Measurements from ENCODE around the gene HERC6. TPM values are rescaled to one million over a fixed set of nuclear protein-coding genes. Genes with fewer than 3 reads are reported as not detected.
"Not testable (repeated sequence)": the region's sequence is repeated elsewhere in the genome, so short reads cannot be mapped to it uniquely, and the experiment has no call there.

Gene HERC6
- polyA plus RNA-seq, 1 donor from 2014 or later = 0.33 TPM

DNA sequence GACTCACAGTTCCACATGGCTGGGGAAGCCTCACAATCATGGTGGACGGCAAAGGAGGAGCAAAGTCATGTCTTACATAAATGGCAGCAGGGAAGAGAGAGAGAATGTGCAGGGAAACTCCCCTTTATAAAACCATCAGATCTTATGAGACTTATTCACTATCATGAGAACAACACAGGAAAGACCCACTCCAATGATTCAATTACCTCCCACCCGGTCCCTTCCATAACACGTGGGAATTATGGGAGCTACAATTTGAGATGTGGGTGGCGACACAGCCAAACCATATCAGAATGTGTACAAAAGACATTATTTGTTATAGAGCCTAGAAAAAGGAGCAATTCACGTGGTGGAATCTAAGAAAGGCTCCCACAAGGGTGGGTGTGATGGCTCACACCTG is 10.8 kb upstream of the HERC6 start:
- TF ChIP-seq SMC3 (conservative IDR thresholded peaks at IDR 0.05; ENCODE audit: poor library complexity) = no peak
- TF ChIP-seq RAD21 (conservative IDR thresholded peaks at IDR 0.05) = no peak
- TF ChIP-seq MXI1 (conservative IDR thresholded peaks at IDR 0.05; ENCODE audit: poor library complexity, severe bottlenecking) = no peak
- Histone ChIP-seq H3K27ac (ENCODE audit: low read length) (no peak overlapping the region), H2AFZ (ENCODE audit: low read depth, low read length) (no peak overlapping the region), H3K9me2 (ENCODE audit: insufficient read depth, low read length) (no peaks in the 10 kb centered on the region), H3K4me2 (ENCODE audit: low read length) (no peak overlapping the region), H3K9me3 (ENCODE audit: low read length) (no peaks in the 10 kb centered on the region), H3K79me2 (replicated peaks; ENCODE audit: insufficient read depth, low read length) (no peaks in the 10 kb centered on the region), H3K36me3 (ENCODE audit: insufficient read depth, low read length) (no peaks in the 10 kb centered on the region), H3K9ac (ENCODE audit: low read length) (no peak overlapping the region), H3K27me3 (ENCODE audit: insufficient read depth, low read depth, low read length) (no peaks in the 10 kb centered on the region), H3F3A (ENCODE audit: insufficient read depth, low read length, poor library complexity, severe bottlenecking) (no peaks in the 10 kb centered on the region), H4K20me1 (ENCODE audit: insufficient read depth) (no peaks in the 10 kb centered on the region), H3K4me3 (ENCODE audit: low read length) (no peak overlapping the region)

DNA sequence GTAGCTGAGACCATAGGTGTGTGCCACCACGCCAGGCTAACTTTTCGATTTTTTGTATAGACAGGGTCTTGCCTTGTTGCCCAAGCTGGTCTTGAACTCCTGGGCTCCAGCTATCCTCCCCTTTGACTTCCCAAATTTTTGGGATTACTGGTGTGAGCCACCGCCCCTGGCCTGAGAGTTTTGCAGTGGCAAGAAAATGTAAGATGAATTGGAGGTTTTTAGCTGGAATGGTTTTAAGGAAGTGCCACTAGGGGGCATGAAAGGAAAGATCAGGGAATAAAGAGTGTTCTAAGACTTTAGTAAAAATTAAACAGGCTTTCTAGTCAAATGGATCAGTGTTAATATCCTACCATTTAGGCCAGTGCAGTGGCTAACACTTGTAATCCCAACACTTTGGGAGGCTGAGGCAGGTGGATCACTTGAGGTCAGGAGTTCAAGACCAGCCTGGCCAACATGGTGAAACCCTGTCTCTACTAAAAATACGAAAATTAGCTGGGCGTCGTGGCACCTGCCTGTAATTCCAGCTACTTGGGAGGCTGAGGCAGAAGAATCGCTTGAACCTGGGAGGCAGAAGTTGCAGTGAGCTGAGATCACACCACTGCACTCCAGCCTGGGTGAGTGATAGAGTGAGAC is 9.4 kb upstream of the HERC6 start:
- not testable (repeated sequence) for H3K36me3 ChIP-seq (ENCODE audit: insufficient read depth, low read length); H3K27ac ChIP-seq (ENCODE audit: low read length); H2AFZ ChIP-seq (ENCODE audit: low read depth, low read length); H3K9me2 ChIP-seq (ENCODE audit: insufficient read depth, low read length); H3K9ac ChIP-seq (ENCODE audit: low read length); H3K9me3 ChIP-seq (ENCODE audit: low read length); H3K4me3 ChIP-seq (ENCODE audit: low read length); H3K27me3 ChIP-seq (ENCODE audit: insufficient read depth, low read depth, low read length); H3F3A ChIP-seq (ENCODE audit: insufficient read depth, low read length, poor library complexity, severe bottlenecking); H3K4me2 ChIP-seq (ENCODE audit: low read length); H4K20me1 ChIP-seq (ENCODE audit: insufficient read depth); H3K79me2 ChIP-seq (replicated peaks; ENCODE audit: insufficient read depth, low read length)
- TF ChIP-seq RAD21 (conservative IDR thresholded peaks at IDR 0.05) (peak; percentile 58), SMC3 (conservative IDR thresholded peaks at IDR 0.05; ENCODE audit: poor library complexity) (peak; percentile 61)
- TF ChIP-seq, protein P1, sequence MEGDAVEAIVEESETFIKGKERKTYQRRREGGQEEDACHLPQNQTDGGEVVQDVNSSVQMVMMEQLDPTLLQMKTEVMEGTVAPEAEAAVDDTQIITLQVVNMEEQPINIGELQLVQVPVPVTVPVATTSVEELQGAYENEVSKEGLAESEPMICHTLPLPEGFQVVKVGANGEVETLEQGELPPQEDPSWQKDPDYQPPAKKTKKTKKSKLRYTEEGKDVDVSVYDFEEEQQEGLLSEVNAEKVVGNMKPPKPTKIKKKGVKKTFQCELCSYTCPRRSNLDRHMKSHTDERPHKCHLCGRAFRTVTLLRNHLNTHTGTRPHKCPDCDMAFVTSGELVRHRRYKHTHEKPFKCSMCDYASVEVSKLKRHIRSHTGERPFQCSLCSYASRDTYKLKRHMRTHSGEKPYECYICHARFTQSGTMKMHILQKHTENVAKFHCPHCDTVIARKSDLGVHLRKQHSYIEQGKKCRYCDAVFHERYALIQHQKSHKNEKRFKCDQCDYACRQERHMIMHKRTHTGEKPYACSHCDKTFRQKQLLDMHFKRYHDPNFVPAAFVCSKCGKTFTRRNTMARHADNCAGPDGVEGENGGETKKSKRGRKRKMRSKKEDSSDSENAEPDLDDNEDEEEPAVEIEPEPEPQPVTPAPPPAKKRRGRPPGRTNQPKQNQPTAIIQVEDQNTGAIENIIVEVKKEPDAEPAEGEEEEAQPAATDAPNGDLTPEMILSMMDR (IDR thresholded peaks at IDR 0.05; ENCODE audit: poor library complexity, severe bottlenecking) = peak; percentile 59

DNA sequence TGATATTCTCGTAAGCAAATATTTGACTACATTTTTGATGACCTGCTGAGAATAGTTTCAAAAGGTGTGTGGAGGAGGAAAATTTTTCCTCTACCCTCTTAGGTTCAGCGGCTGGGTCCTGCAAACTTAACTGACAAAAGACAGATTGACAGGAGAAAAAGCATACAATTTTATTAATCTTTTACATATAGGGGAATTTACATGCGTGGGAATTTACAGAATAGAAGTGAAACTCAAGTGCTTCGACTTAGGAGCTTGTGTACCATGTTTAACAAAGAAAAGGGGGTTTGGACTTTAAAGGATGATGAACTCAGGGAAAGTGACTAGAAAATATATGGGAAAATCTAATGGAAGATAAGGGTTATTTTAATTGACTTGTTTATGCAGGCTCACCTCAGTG is 2.5 kb downstream of the HERC6 start:
- Histone ChIP-seq H3K4me3 (ENCODE audit: low read length) (no peak overlapping the region), H2AFZ (ENCODE audit: low read depth, low read length) (no peak overlapping the region), H3K79me2 (replicated peaks; ENCODE audit: insufficient read depth, low read length) (no peaks in the 10 kb centered on the region), H3K36me3 (ENCODE audit: insufficient read depth, low read length) (no peaks in the 10 kb centered on the region), H3F3A (ENCODE audit: insufficient read depth, low read length, poor library complexity, severe bottlenecking) (no peaks in the 10 kb centered on the region), H3K9me3 (ENCODE audit: low read length) (no peaks in the 10 kb centered on the region), H3K27me3 (ENCODE audit: insufficient read depth, low read depth, low read length) (peaks cover 19% of the 10 kb centered on the region), H4K20me1 (ENCODE audit: insufficient read depth) (no peaks in the 10 kb centered on the region), H3K9ac (ENCODE audit: low read length) (no peak overlapping the region), H3K4me2 (ENCODE audit: low read length) (no peak overlapping the region), H3K9me2 (ENCODE audit: insufficient read depth, low read length) (no peaks in the 10 kb centered on the region), H3K27ac (ENCODE audit: low read length) (no peak overlapping the region)
- no peak for TF ChIP-seq SMC3 (conservative IDR thresholded peaks at IDR 0.05; ENCODE audit: poor library complexity)
- TF ChIP-seq, protein P1 (IDR thresholded peaks at IDR 0.05; ENCODE audit: poor library complexity, severe bottlenecking) = no peak
- TF ChIP-seq, protein P2, sequence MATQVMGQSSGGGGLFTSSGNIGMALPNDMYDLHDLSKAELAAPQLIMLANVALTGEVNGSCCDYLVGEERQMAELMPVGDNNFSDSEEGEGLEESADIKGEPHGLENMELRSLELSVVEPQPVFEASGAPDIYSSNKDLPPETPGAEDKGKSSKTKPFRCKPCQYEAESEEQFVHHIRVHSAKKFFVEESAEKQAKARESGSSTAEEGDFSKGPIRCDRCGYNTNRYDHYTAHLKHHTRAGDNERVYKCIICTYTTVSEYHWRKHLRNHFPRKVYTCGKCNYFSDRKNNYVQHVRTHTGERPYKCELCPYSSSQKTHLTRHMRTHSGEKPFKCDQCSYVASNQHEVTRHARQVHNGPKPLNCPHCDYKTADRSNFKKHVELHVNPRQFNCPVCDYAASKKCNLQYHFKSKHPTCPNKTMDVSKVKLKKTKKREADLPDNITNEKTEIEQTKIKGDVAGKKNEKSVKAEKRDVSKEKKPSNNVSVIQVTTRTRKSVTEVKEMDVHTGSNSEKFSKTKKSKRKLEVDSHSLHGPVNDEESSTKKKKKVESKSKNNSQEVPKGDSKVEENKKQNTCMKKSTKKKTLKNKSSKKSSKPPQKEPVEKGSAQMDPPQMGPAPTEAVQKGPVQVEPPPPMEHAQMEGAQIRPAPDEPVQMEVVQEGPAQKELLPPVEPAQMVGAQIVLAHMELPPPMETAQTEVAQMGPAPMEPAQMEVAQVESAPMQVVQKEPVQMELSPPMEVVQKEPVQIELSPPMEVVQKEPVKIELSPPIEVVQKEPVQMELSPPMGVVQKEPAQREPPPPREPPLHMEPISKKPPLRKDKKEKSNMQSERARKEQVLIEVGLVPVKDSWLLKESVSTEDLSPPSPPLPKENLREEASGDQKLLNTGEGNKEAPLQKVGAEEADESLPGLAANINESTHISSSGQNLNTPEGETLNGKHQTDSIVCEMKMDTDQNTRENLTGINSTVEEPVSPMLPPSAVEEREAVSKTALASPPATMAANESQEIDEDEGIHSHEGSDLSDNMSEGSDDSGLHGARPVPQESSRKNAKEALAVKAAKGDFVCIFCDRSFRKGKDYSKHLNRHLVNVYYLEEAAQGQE (IDR thresholded peaks at IDR 0.05; ENCODE audit: borderline replicate concordance) = no peak

Data from neural cell (in vitro differentiated cells).